Subcutaneous adipose tissue (tissue), 4 donors: ENCODE data around the gene FAM3C. TPM values are rescaled to one million over a fixed set of nuclear protein-coding genes. Genes with fewer than 3 reads are reported as not detected.

Experiments
- CTCF ChIP-seq: fragments of 450-650 bp; IDR thresholded peaks from one replicate; pipeline ENCODE4 v1.5.1; 2016; ENCODE audit warnings: low read depth, mild to moderate bottlenecking, control low read depth, antibody characterized with exemption, moderate library complexity
- total RNA-seq, 4 donors: library from RNA; depleted of rRNA; stranded (reverse); fragments of >200 nt; gene quantifications; one replicate each; pipeline ENCODE4 v1.1.0, GENCODE V29; 2016

Gene FAM3C
- total RNA-seq, 4 donors from 2014 or later = 29.6 to 54.0 (median 41.1) TPM

- no peak for TF ChIP-seq CTCF
Observed at GRCh38 chr7:121313793-121314676, 82.1 kb downstream of the FAM3C start.

GRCh38 chr7:121313220-121313792 is 82.8 kb downstream of the FAM3C start:
- no peak for TF ChIP-seq CTCF

GRCh38 chr7:121307021-121307574 is 89.0 kb downstream of the FAM3C start:
- TF ChIP-seq CTCF = no peak

GRCh38 chr7:121306565-121306964 is 89.5 kb downstream of the FAM3C start:
- TF ChIP-seq CTCF = no peak

- no peak for TF ChIP-seq CTCF
Observed at GRCh38 chr7:121305109-121305508, 91.0 kb downstream of the FAM3C start.

- no peak for TF ChIP-seq CTCF
Observed at GRCh38 chr7:121304102-121304658, 91.9 kb downstream of the FAM3C start.

GRCh38 chr7:121303422-121304101 is 92.5 kb downstream of the FAM3C start:
- TF ChIP-seq CTCF = no peak
